ENCODE measurements around the gene MALAT1. TPM values are rescaled to one million over a fixed set of nuclear protein-coding genes. Genes with fewer than 3 reads are reported as not detected.

Gene MALAT1
- total RNA-seq, 1 experiment from 2014 or later, result 234 TPM

DNA sequence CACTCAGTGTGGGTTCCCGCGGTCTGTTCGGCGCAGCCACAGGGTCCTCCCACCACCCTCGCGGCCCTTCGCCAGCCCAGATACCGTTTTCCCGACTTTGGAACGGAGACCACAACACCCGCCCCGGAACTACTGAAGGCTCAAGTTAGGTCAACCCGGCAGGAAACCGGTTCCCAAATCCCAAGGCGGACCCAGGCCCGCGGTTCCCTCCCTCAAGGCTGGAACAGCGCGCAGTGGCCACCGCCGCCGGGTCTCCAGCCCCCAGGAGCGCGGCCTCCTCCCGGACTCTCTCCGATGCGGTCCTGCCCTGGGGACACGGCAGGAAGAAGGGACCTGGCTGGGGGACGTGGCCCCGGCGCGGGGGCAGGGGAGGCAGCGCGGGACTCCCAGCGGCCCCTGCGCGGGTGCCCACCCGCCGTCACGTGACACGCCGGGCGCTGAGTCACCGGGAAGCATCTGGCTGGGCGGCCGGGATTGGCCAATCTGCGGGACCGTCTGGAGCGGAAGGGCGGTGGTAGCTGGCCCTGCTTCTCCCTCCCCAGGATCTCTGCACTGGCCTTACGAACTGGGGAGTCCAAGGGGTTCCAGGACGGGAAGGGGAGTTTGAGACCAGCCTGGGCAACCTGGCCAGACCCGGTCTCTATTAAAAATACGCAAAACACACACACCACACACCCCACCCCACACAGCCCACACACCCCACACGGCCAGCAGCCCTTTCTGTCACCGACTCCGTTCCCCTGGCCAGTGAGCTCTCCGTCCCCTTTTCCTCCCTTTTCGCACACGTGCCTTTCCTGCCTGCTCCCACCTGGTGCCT lies 21.5 kb upstream of the MALAT1 start:
- in situ Hi-C loops (cut with HindIII; ENCODE audit: low pct_unique_long_range_greater_than_20kb, low sequenced_read_pairs), result no loop called here
- DNase-seq (ENCODE audit: low read depth), result peak; percentile 93

DNA sequence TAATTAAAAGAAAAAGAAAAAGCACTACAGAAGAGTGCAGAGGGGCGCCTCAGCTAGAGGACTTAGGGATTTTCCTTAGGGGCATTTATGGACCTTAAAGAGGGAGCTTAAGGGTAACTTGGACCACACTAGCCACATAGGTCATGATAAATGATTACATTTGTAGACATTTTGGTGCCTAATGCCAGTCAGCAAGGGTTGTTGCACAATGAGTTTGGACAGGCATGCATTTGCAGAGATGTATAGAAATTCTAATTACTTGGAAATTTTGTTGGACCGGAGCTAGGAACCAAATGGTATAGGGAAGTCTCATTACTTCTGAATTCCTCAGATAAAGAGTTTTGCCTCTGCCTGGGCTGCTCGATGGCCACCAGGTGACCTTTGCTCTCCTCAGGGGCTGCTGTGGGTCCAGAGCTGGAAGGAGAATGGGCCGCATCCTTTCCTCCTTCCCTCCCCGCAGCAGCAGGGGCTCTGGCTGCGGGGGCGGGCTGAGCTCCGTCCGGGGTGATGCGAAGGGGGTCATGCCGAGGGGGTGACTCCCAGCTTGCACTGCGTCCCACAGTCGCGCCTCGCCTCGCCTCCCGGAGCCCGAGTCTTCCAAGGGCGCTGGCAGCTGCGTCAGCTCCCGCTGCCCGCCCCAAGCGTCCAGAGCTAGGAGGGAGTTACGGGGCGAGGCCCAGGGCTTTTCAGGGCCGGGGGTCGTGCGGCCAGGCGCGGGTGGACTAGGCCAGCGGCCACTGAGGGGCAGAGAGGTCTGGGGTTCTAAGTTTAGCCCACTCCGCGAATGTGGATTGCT lies 20.3 kb upstream of the MALAT1 start:
- no peak for DNase-seq (ENCODE audit: low read depth)
- in situ Hi-C loops (cut with HindIII; ENCODE audit: low pct_unique_long_range_greater_than_20kb, low sequenced_read_pairs), result no loop called here

DNA sequence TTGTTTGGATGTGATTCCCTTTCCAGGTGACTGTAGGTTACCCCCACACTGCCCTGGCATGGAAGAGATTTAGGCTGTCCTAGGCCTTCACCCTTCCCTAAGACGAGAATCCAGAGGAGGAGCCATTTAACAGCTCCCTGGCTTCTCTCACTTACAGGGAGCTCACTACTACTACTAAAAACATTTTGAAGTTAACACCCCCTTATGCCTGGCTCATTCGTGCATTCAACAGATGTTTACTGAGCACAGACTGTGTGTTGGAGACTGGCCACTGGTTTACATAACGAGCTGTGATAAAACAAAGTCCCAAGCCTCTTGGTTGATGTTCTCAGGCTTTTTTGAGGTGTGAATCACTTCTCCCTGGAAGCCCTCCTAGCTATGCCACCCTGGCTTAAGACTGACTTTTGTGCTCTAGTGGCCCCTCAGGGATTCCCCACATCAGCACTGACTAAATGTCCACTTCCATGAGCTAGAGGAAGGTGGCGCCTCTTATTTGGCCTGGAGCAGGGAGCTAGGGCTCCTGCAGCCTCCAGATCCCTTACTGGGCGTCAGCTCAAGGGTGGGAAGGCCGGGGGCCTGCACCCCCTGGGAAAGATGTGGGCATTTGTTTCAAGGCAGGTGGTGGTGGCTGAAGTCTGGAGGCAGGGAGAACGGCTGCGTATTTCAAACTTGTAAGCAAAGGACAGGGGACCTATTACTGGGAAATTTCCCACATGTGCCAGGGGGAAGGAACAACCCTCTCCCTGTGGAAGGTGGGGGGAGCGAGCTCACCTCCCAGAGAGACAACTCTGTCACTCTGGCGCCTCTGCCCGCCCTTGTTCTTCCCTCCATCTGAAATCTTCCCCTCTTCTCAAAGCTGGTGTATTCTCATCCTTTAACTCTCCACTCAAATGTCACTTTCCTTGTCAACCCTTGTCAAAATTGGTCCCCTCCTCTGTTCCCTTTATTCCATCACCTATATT lies 19.4 kb upstream of the MALAT1 start:
- in situ Hi-C loops (cut with HindIII; ENCODE audit: low pct_unique_long_range_greater_than_20kb, low sequenced_read_pairs), result no loop called here
- peak; percentile 83 for DNase-seq (ENCODE audit: low read depth)

DNA sequence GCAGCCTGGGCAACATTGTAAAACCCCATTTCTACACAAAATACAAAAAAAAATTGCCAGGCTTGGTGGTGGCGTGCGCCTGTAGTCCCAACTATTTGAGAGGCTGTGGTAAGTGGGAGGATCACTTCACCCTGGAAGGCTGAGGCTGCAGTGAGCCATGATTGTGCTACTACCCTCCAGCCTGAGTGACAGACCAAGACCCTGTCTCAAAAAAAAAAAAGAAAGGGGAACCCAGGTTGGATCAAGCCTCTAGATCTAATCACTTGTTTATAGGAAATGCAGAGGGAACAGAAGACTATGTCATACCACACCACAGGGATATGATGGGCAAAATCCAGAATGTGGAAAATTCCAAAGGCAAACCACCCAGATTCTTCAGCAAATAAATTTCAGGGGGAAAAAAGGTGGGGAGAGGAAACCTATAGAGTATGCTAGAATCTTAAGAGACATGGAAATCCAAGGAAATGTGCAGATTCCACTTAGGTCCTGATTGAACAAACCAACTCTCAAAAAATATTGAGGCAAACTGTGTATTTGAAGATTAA lies 16.5 kb upstream of the MALAT1 start:
- no peak for DNase-seq (ENCODE audit: low read depth)
- in situ Hi-C loops (cut with HindIII; ENCODE audit: low pct_unique_long_range_greater_than_20kb, low sequenced_read_pairs), result no loop called here

DNA sequence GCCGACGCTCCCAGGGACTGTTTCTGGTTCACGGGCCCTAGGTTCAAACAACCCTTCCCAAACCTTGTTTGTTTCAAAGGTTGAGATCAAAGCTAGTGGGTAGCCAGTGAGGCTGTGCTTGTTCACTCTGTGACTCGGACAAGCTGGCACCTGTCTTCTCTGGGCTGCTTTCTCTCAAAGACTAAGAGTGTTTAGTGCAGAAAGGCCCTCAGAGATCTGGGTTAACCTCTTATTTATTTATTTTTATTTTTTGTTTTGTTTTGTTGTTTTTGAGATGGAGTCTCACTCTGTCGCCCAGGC lies 13.0 kb upstream of the MALAT1 start:
- in situ Hi-C loops (cut with HindIII; ENCODE audit: low pct_unique_long_range_greater_than_20kb, low sequenced_read_pairs), result no loop called here
- DNase-seq (ENCODE audit: low read depth), result no peak

DNA sequence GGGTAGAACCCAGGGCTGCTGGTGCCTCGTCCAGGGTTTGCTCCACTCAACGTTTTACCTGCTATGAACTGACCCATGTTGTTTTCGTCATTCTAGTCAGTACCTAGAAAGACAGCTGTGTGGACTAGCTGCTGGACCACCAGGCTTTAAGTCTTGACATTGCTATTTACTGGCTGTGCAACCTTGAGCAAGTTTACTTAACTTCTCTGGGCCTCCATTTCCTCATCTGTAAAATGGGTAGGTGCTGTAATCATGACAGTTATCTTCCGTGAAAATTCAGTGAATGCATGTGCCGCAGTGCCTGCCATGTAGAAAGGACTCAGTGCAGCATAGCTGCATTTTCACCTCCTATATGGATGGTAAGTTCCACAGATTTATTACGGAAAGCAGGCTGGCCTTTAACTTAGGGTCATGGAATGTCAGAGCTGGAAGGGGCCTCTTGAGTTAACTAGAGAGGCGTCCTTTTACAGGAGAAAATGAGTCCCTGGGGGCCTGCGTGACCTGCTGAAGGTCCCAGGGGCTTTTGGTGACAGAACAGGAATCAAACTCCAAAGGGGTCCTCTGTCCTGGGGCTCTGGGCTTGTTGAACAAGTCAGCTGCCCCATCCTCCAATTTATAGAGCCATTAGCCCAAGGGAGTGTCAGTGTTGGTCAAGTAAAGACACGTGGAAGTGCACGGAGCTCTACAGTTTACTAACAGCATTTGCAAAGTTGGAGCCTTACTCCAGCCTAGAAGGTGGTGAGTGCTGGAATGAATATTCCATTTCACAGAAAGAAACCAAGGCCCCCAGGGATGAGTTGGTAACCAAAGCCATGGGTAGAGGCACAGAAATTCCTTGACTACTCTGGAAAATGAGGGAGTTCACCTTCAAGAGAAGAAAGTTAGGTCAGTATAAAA lies 12.0 kb upstream of the MALAT1 start:
- DNase-seq (ENCODE audit: low read depth), result no peak
- in situ Hi-C loops (cut with HindIII; ENCODE audit: low pct_unique_long_range_greater_than_20kb, low sequenced_read_pairs), result no loop called here

DNA sequence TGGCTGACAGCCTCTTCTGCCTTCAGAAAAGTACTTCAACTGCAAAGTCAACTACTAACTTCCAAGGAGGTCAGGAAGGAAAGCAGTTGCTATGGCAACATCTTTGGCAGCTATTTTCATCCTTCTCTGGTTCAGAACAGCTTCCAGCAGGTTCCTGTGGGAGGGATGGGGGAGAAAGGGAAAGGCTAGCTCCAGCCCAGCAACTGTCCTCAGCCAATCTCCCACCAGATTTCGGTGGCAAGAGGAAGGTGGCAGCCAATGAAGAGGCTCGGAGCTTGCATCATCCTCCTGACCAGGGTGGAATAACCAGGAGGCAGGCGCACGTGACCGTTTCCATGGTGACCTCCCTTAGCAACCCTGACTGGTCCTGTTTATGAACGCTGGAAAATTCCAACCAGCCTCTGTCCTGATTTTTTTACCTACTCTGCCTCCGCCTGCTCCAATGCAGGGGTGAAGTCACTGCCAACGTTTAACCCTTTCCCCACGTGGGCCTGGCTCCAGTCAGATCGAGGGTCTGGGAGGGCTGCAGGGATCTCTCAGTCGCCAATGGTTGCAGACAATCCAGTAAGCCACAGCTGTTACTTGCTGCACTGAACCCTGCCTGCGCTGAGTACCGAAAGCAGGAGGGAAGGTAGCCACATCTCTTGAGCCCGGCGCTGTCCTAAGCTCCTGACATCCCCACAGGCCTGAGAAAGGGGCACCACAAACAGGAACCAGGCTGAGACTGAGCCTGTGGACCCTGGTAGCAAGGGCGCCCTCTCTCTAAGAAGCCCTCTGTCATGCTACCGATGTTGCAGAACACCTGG lies 11.2 kb upstream of the MALAT1 start:
- in situ Hi-C loops (cut with HindIII; ENCODE audit: low pct_unique_long_range_greater_than_20kb, low sequenced_read_pairs), result no loop called here

DNA sequence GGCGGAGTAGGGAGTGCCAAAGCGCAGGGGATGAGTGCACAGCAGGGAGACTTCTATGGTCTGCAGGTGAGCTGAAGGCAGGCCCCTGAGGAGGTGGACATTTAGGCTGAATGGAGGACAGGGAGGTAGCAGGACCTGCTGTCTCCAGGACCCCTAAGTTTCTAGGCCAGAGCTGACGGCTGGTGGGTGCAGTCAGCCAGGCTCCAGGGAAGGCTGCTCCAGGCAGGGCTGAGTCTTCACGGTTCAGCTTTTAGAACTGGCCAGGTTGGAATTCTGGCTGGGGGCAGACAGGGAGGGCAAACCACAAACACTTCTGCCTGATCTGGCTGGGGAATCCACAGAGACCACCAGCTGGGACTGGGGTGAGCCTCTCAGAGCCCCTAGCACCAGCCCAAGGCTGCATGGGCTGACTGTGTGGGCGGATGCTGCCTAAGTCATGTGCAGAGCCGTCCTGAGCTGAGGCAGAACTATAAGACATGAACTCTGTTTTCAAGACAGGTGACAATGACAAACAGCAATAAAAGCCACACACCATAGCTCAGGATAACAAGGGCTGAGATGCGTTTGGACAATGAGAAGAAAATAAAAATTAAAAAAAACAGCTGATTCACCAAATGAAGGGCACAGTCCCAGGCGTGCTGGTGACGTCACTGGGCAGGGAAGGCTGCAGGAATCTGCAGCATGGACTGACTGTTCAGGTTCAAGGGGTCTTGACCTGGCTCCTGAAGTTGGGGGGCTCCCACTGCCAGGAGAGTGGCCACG lies 10.4 kb upstream of the MALAT1 start:
- DNase-seq (ENCODE audit: low read depth), result peak; percentile 85

More for the DNA sequence above, 11.2 kb upstream of the MALAT1 start:
- peak; percentile 100 for DNase-seq (ENCODE audit: low read depth)

DNA sequence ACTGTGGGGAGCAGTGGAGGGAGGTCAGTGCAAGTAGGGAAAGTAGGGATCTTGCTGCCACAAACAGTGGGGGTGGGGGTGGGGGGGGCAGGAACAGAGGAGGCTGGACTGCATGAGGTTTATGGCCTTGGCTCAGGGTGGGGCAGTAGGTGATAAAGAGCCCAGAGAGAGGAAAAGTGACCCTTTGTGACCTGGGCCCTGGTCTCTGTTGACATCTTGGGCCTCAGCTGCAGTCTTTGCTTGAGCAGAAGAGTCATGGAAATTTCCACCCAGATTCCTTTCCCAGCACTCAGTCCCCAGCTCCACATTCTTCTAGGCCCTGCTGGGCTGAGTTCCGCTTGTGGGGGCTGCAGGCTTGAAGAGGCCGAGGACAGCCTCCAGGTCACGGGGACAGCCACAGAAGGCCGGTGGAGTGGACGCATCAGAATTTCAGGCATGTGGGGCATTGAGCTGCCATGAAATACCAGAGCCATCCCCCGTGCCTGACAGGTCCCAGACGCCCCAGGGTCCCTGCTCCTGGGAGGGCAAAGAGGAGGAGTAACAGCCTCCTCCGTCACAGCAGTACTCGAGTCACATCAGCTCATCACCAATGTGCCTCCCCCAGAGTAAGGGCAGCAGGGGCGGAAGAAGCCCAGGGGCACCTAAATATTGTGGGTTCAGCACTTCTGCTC lies 9.7 kb upstream of the MALAT1 start:
- in situ Hi-C loops (cut with HindIII; ENCODE audit: low pct_unique_long_range_greater_than_20kb, low sequenced_read_pairs), result no loop called here
- peak; percentile 89 for DNase-seq (ENCODE audit: low read depth)

More for the DNA sequence above, 10.4 kb upstream of the MALAT1 start:
- in situ Hi-C loops (cut with HindIII; ENCODE audit: low pct_unique_long_range_greater_than_20kb, low sequenced_read_pairs), result no loop called here

DNA sequence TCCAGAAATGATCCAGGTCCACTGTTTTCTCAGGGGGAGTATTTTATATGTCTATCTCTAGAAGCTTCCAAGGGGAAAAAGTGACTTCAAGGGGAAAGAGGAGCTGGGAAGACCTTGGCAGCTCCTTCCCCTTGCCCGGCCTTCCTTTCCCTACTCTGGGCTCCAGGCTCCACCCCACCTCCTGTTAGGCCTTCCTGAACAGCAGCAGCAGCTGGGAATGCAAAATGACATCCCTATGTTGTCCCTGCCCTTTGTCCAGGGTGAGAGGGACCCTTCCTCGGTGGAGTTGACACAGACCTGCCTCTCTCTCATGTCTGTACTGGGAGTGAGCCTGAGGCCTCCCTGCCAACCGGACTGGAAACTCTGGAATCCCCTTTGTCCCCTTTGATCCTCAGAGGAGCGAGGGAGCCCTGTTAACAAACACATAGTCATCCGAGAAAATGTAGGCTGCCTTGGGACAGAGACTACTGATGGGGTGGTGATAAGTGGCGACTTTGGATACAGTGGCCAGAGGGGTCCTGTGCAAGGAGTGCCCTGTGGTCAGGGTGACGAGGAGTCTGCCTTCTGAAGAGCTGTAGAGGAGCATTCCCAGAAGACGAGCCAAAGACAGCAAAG lies 9.0 kb upstream of the MALAT1 start:
- in situ Hi-C loops (cut with HindIII; ENCODE audit: low pct_unique_long_range_greater_than_20kb, low sequenced_read_pairs), result no loop called here
- no peak for DNase-seq (ENCODE audit: low read depth)

DNA sequence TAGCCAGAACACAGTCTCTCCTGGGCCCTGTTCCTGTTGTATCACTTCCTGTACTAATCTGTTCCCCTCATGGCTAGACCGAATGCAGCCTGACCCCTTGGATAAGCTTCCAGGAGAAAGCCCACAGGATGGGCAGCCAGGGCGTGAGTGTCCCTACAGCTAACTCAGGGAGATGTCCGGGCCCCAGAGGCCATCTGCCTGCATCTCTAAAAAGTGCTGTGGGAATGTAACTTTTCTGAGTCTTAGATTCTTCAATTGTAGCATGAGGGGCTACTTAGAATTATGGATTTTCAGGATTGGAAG lies 7.7 kb upstream of the MALAT1 start:
- in situ Hi-C loops (cut with HindIII; ENCODE audit: low pct_unique_long_range_greater_than_20kb, low sequenced_read_pairs), result no loop called here
- no peak for DNase-seq (ENCODE audit: low read depth)

DNA sequence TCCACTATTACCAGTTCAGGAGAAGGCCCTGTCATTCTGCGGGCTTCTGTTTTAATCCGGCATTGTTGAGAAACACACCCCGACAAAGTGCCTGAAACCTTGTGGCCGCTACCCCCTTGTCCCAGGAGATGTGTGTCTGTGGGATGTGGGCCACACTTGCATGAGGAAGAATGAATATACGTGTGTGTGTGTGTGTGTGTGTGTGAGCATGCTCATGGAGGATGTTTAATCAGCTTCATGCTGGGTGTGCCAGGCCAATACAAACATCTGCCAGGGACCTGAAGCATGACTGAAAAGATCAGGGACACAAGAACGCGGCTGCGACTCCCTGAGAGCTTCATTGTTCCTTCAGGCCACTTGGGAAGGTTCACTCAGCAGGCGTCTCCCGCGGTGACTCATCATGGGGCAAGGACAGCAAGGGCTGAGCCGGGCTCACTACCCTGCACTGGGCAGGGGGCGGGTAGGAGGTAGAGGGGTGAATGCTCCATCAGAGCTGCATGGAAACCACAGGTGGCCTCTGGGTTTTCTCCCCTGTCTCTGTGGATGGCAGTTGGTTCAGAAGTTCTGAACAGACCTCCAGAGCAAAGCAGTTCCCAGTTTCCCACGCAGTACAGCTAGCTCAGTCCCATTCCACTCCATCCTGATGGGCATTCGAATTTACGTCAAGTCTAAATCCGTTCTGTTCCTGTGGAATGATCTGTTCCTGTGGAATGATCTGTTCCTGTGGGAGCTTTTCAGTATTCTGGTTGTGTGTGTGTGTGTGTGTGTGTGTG lies 7.0 kb upstream of the MALAT1 start:
- peak; percentile 96 for DNase-seq (ENCODE audit: low read depth)
- in situ Hi-C loops (cut with HindIII; ENCODE audit: low pct_unique_long_range_greater_than_20kb, low sequenced_read_pairs), result no loop called here

DNA sequence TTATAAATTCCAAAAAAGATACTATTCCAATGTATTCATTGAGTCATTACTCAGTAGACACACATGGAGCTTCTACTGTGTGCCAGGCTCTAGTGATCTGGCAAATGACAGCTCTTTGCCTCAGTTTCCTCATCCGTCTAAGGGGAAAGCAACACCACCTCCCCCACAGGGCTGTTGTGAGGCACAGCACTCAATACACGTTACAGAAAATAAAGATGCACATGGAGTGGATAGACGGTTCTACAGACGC lies 6.5 kb upstream of the MALAT1 start:
- in situ Hi-C loops (cut with HindIII; ENCODE audit: low pct_unique_long_range_greater_than_20kb, low sequenced_read_pairs), result no loop called here
- no peak for DNase-seq (ENCODE audit: low read depth)

DNA sequence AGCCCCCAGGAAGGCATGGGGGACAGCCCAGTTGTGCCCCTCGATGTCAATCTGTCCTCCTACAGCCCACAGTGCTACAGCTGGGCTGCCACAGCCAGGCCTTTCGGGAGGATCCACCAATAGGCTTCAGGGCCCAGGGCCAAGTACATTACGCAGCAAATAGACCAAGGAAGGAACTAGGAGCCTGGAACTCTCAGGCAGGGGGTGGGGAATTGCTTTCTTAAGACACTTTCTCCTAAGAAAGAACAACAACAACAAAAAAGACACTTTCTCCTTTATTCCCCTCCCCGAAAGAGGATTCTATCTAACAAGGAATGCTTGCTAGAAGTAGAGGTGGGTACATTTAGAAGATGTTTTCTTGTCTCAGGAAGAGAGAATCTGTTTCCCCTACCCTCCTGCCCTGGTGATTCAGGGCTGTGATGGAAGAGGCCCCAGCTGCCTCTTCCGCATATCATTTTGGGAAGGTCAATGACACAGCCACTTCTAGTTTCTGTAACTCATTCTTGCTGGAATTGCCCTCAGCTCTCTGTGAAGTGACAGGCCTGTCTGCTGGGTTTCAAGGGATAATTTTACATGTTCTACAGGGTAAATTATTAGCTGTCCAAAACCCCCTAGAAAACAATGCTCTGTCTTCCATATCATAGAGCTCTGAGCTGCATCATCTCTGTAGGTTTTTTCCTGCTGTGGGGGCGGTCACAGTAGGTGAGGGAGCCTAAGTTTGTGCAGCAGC lies 6.0 kb upstream of the MALAT1 start:
- peak; percentile 90 for DNase-seq (ENCODE audit: low read depth)
- in situ Hi-C loops (cut with HindIII; ENCODE audit: low pct_unique_long_range_greater_than_20kb, low sequenced_read_pairs), result no loop called here
